ENCODE measurements around the gene RCOR3.
"Not testable (repeated sequence)": the region's sequence is repeated elsewhere in the genome, so short reads cannot be mapped to it uniquely, and the experiment has no call there.

RCOR3 gene

GRCh38 chr1:211260141-211261107 lies 1.3 kb downstream of the RCOR3 start:
- DNase-seq (ENCODE audit: low spot score), result peak; percentile 76

DNA sequence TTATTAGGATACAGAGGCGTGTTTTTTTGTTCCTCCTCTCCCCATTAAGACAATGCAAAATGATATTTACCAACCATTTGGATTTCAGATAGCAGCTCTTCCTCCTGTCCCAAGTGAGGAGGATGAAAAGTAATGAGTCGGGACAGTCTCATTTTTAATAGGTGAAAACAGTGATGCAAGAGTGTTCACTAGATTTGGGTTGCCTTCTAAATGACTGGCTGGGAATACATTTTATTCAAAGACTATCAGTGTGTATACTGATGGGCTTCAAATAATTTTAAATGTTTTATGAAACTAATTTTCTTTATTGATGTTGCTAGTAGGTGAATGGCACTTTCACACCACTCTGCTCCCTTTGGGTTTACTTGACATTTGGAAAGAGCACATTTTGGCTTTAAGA lies 2.1 kb downstream of the RCOR3 start:
- DNase-seq (ENCODE audit: low spot score), result no peak

GRCh38 chr1:211263022-211263421 lies 3.9 kb downstream of the RCOR3 start:
- DNase-seq (ENCODE audit: low spot score), result not testable (repeated sequence)

- no peak for DNase-seq (ENCODE audit: low spot score)
Observed at GRCh38 chr1:211267204-211267857, 8.2 kb downstream of the RCOR3 start.

DNA sequence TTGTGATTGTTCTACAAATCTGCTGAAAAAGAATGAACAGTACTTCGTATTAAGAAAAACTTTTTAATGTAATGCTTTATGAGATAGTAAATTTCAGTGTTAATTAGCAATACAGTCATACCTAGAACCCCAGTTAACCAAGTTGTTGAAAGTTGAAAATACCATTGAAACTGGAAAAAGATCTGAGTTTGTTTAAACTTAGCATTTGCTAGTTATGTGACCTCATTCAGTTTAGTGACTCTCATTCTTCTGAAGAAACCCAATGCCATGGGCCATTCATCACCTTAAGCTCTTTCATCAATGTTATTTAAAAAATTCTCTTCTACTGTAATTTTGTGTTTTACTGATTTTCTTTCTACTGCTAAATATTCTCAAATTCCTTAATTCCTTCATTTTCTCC lies 20.2 kb downstream of the RCOR3 start:
- no peak for DNase-seq (ENCODE audit: low spot score)

- no peak for DNase-seq (ENCODE audit: low spot score)
Observed at GRCh38 chr1:211280910-211281309, 21.7 kb downstream of the RCOR3 start.

- no peak for DNase-seq (ENCODE audit: low spot score)
Observed at GRCh38 chr1:211281320-211282022, 22.3 kb downstream of the RCOR3 start.

GRCh38 chr1:211282023-211282373 lies 22.8 kb downstream of the RCOR3 start:
- no peak for DNase-seq (ENCODE audit: low spot score)

- no peak for DNase-seq (ENCODE audit: low spot score)
Observed at GRCh38 chr1:211285196-211285595, 26.0 kb downstream of the RCOR3 start.

DNA sequence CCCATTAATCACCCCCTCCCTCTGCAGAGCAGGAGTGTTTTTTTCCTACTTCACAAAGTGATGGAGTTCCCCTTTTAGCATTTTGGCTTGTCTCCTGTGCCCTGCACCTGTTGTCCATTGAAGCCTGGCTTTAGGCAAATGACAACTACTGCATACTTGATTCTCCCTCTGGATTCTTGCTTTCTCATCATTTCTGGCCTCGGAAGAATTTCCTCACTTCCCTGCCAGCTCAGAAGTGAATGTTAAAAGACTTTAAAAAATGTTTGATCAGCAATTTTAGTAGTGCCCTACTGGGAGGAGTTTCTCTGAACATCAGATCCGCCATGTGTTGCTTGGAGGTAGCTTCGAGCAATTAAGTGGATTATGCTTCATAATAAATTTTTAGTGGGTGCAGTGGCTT lies 28.1 kb downstream of the RCOR3 start:
- DNase-seq (ENCODE audit: low spot score), result no peak

DNA sequence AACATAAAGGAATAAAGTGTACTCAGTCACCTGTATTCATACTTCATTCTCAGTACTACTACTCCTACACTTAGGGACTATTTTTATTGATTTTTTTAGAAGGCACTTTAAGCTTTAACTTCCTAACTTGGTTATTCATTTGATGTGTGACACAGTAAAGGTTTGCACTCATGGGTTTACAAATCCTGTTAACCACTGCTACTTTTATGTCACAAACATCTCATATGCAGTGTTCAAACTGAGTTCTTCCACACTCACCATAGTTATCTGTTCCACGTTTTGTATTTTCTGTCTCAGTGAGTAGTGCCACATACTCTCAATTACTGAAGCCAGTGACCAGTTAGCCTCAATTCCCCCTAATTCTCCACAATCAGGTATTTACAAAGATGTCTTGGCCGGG lies 33.2 kb downstream of the RCOR3 start:
- no peak for DNase-seq (ENCODE audit: low spot score)

- no peak for DNase-seq (ENCODE audit: low spot score)
Observed at GRCh38 chr1:211296396-211296795, 37.2 kb downstream of the RCOR3 start.

GRCh38 chr1:211305044-211305443 lies 45.9 kb downstream of the RCOR3 start:
- DNase-seq (ENCODE audit: low spot score), result no peak

- DNase-seq (ENCODE audit: low spot score), result no peak
Observed at GRCh38 chr1:211309617-211310016, 50.5 kb downstream of the RCOR3 start.

- DNase-seq (ENCODE audit: low spot score), result no peak
Observed at GRCh38 chr1:211313392-211313791, 54.2 kb downstream of the RCOR3 start.

DNA sequence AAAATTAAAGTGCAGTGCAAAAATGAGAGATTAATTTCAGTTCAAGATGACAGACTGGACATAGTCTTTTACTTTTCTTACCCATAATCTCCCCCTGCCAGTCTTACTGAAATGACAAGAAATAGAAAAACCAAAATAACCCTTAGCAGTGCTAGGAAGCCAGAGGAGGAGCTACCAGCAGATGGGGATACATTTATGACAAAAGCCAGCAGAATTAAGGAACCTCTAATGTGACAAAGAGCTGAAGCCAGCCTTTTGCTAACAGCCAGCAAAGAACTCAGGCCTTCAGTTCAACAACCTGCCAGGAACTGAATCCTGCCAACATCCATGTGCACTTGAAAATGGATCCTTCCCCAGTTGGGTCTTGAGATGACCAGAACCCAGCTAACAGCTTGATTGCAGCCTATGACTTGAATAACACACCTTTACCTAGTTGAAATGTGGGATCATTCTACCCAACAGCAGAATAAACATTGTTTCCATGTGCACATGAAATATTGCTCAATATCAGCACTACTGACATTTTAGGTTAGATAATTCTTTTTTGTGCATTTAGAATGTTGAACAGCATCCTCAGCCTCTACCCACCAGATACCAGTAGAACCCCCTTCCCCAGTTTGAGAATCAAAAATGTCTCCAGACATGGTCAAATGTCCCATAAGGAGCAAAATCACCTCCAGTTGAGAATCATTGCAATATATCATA lies 59.6 kb downstream of the RCOR3 start:
- DNase-seq (ENCODE audit: low spot score), result no peak

GRCh38 chr1:211319892-211320291 lies 60.7 kb downstream of the RCOR3 start:
- no peak for DNase-seq (ENCODE audit: low spot score)

DNA sequence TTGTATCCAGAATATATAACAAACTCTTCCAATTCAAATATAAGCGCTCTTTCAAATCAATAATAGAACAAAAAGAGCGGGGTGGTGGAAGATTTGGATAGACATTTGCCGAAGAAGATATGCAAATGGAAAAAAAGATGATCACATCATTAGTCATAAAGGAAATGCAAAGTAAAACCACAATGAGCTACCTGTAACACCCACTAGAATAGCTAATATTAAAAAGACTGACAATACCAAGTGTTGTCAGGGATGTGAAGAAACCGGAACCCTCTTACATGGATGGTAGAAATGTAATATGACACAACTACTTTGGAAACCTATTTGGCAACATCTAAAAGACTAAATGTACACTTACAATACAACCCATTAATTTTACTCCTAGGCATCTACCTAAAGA lies 61.8 kb downstream of the RCOR3 start:
- DNase-seq (ENCODE audit: low spot score), result no peak

GRCh38 chr1:211321646-211322045 lies 62.5 kb downstream of the RCOR3 start:
- DNase-seq (ENCODE audit: low spot score), result not testable (repeated sequence)

DNA sequence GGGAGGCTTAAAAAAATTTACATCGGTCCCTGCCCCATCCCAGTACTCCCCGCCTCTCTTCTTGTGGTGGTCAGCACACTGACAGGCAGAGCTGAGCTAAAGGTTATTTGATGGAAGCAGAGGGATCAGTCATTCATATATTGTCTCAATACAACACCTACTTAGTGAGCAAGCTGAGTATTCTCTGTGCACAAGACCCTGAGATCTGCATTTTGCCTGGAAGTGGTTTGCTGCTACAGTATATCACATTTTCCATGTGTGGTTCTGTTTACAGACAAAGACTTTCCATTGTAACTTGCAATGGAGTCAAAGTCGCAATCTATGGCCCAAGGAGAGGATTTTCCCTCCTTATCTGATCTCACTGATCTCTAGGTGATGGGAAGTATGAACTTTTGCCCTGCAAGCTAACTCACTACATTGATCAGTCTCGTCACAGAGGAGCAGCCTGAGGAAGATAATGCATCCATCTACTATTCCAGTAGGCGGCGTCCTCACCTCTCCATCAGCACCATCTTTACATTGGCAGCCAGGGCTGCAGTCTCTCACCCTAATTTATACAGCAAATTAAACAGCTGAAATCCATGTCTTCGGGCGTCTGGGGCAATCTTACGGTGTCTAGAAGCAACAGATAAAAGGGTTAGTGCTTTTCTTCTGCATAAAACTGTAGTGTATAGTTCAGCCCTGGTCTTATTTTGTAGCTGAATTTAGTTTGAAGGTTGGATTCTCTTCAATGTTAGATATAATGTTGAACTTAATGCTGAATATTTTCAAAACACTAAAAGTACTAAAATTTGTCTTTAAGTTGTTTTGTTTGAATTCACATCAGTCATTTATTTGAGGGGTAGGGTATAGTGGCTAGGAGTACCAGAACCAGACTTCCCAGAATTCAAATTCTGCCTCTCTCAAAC lies 64.2 kb downstream of the RCOR3 start:
- DNase-seq (ENCODE audit: low spot score), result peak; percentile 67

Data from LoVo (cell line).